CD4-positive, alpha-beta T cell treated with Interleukin-2 at 100 ng/mL for 4 hours (primary cell): ENCODE measurements around the gene GJD3.
"Not testable (repeated sequence)": the region's sequence is repeated elsewhere in the genome, so short reads cannot be mapped to it uniquely, and the experiment has no call there.

Experiments
- DNase-seq: peaks from one replicate; pipeline ENCODE4 v3.0.0-alpha.2; 2020; ENCODE audit warnings: low spot score

The GJD3 gene

DNA sequence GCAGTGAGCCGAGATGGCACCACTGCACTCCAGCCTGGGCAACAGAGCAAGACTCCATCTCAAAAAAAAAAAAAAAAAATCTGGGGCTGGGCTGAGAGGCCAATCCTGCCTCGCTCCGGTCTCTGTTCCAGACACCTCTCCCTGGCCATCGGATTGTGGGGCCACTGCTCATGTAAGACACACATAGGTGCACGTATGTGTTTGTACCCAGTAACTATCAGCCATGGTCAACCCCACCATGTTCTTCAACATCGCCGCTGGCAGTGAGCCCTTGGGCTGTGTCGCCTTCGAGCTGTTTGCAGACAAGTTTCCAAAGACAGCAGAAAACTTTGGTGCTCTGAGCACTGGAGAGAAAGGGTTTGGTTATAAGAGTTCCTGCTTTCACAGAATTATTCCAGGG, 3.2 kb upstream of the GJD3 start:
- DNase-seq, result not testable (repeated sequence)

DNA sequence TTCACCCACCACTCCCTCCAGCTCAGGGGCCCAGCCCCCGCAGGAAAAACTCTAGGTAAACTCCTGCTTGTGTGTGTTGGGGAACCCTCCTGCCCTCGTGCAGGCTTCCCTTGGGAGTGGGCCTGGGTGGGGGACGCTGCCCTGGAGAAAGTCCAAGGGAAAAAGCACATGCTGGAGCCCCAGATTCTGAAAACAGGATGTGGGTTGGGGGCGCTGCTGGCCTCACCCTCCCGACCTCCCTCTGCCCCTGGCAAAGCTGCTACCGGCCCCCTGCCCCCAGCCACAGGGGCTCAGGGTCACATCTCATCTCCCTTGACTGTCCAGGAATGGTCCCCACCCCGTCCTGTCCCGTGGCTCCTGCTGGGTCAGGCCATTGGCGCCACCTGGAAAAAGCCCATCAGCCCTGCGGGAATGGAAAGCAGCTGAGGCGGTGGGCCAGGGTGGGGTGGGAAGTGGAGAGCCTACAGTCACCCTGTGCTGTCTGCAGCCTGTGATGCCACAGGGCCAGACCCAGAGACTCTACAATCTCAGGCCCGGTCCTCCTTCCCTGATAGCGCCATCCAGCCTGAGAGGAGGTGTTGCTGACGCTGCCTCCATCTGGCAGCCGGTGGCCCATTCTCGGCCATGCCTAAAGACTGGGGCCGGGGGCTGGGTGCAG, 2.5 kb upstream of the GJD3 start:
- no peak for DNase-seq

DNA sequence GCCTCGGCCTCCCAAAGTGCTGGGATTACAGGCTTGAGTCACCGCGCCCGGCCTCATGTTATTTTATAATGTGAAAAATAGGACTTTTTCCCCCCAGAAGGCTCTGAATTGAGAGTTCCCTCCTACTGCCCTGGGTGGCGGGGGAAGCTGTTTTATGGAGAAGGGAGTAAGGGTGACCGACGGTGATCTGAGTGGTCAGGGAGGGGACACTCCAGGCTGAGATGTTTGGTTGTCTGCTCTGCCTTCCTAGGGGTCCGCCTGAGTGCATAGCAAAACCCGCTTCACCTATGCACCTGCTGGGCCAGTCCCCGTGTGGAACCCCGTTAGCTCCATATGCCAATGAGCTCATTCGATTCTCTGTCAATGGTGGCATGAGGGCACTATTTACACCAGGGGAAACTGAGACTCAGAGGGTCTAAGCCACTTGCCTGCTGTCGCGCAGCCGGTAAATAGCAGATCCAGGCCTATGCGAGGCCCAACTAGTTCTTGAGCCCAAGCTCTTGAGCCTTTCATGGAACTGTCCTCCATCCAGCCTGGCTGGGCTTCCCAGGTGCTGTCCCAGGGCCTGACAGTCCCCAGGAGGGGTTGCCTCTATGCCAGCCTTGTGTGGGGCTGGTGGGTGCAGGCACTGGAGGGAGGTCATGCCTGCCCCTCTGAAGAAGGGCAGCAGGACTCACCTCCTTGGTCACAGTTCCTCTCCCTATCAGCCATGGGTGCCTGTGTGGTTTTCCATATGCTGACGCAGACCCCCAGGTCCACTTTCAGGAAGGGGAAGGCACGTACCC, 1.7 kb upstream of the GJD3 start:
- DNase-seq, result no peak

DNA sequence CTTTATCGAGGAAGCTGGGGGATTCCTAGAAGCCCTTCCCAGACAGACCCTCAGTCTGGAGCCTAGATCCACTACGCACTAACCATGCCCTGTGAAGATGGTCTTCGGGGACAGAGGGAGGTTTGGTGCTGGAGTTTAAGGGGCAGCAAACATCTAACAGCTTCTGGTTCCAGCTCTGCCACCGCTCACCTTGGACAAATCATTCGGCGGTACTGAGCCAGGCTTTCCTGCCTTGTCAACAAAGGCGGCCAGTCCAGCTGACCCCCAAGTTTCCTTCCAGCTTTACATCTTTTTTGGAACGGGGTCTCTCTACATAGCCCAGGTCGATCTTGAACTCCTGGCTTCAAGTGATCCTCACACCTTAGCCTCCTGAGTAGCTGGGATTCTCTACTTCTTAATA, 369 bp upstream of the GJD3 start:
- DNase-seq, result no peak

DNA sequence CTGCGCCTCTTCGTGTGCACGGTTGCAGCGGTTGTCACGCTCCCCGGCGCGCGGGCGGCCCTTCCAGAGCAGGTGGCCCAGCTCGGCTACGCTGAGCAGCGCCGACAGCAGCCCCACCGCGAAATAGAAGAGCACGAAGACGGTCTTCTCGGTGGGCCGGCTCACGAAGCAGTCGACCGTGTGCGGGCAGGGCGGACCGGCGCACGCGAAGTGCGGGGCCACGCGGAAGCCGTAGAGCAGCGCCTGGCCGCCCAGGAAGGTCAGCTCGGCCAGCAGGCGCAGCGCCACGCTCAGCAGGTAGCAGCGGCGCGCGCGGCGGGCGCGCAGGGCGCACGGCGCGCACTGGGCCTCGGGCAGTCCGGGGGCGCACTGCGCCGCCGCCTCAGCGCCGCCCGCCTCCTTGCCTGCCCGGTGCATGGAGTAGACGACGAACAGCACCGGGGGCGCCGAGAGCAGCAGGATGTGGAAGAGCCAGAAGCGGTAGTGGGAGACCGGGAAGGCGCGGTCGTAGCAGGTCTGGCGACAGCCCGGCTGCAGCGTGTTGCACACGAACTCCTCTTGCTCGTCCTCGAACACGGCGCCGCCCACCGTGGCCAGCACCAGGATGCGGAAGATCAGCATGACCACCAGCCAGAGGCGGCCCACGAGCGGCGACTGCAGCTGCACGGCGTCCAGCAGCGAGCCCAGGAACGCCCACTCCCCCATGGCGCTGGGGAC, 1.3 kb downstream of the GJD3 start:
- DNase-seq, result no peak

DNA sequence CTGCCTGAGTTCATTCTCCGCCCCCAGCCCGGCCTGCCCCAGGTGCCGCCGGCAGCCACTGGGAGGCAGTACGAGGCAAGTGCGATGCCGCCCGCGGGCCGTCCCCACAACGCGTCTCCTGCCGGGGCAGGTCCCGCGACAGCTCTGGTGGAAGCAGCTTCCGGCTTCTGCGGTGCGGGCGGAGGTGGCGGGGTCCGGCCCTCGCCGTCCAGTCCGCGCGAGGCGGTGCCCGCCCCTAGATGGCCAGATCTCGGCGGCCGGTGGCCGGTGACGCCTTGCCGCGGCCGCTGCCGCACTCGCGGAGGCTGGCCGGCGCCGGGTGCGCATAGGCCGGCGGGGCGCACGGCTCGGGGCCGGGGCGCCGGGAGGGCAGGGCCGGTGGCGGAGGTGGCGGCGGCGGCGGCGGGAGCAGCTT, 1.8 kb downstream of the GJD3 start:
- DNase-seq, result peak; percentile 74

DNA sequence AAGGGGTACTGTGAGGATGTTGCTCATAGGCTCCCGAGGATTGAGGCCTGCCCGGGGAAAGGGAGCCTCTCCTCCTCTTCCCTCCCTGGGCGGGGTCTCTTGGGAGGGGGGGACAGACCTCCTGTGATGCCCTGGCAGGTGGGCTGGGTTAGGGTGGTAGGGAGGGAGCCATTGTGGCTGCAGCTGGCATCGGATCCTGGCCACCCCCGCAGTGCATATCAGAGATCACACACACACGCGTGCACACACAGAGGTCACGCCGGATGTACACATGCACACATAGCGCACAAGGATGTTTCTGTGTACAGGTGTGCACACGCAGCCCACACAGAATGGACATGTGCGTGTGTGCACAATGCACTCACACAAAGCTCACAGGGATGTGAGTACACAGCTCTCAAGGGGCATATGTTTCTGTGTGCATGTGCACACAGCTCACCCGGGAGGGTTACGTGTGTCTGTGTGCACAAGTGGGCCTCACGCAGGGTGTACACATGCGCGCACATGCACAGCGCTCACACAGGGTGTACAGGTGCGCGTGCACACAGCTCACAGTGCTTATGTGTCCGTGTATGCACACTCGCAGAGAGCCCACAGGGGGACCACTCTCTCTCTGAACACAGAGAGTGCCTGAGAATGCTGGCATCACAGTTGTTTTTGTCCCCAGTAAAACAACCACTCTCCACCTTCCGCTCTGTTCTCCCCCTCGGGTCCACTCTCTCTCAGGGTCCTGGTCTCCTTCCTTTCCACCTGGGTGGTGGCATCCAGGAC, 2.4 kb downstream of the GJD3 start:
- no peak for DNase-seq

DNA sequence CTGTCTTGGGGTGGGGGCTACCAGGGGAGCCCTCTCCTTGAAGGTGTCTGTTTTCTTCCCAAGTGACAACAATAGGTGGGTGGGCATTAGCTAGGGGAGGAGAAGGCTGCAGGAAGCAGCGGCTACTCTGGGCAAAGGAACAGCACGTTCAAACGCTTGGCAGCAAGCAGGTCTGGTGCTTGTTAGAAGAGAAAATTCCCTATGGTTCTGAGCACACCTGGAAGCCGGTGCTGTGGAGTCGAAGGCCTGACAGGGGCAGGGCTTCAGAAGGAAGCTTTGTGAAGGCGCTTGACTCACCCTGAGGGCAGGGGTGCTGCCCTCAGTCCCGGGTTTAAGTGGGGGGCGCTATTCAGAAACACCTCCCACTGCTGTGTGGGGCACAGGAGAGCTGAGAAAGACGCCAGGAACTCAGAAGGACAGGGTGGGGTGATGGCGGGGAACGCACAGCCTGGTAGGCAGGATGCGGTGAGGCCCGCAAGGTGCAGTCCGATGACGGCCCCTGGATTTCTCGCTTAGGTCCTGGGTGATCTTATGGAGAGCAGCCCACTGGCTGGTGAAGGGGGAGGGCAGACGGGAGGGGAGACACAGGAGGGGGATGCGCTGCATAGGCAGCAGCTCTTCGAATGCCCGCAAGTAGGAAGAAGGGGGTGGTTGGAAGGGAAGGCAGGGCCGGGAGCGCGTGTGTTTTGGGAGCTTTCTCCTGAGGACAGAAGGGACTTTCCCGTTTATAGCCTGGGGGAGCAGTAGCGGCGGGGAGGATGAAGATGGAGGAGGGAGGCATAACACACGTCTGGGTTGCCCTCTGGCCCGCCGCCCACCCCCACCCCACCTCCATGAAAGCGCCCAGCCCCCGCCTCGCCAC, 3.2 kb downstream of the GJD3 start:
- no peak for DNase-seq

DNA sequence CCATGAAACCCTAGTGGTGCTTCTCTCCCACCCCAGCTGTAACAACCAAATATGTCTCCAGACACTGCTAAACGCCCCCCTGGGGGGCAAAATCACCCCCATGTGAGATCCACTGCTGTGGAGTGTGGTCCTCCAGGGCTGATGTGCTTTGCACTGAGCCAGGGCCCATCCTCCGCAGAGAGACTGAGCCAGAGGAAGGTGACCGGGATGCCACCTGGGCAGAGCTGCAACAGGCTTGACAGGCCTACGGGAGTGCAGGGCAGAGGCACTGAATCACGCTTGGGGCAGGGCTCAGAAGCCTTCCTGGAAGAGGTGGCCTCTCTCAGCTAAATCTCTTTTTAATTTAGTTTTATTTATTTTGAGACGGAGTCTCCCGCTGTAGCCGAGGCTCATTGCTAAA, 4.4 kb downstream of the GJD3 start:
- DNase-seq, result no peak

DNA sequence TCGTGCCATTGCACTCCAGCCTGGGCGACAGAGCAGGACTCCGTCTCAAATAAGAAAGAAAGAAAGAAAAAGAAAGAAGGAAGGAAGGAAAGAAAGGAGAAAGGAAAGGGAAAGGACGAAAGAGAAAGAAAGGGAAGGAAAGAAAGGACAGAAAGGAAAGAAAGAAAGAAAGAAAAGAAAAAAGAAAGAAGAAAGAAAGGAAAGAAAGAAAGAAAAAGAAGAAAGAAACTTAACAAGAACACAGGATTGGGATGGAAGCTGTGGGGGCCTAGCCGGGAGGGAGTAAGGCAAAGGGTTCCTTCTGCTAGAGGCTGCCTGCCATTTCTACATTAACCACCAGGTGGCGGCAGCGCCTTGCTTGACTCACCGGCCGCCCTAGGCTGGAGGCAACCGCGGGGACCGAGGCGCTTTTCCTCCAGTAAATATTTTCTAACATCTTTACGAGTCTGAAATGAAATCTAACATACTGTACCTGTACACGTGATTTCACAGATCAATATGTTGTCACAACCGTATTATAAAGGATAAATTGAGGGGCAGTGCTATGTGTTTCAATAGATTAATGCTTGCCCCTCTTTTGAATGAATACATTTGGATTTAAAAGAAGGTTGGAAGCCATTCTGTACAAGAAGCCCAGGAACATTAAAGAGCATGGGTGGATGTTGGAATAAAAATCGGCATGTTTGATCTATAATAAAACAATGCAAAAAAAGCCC, 6.1 kb downstream of the GJD3 start:
- peak; percentile 91 for DNase-seq

DNA sequence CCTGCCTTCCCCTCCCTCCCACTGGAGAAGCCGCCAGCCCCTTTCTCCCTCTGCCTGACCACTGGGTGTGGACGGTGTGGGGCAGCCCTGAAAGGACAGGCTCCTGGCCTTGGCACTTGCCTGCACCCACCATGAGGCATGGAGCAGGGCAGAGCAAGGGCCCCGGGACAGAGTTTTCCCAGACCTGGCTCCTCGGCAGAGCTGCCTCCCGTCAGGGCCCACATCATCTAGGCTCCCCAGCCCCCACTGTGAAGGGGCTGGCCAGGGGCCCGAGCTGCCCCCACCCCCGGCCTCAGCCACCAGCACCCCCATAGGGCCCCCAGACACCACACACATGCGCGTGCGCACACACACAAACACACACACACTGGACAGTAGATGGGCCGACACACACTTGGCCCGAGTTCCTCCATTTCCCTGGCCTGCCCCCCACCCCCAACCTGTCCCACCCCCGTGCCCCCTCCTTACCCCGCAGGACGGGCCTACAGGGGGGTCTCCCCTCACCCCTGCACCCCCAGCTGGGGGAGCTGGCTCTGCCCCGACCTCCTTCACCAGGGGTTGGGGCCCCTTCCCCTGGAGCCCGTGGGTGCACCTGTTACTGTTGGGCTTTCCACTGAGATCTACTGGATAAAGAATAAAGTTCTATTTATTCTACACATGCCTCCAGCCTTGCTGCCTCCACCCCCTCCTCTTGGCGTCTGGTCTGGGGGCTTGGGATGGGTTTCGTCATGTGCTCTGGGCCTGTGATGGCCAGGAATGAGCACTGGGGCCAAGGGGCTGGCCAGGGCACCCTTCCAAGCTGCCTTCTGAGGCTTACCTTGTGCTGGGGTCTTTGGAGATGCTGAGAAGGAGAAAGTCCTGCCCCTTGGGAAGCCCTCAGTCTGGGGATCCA, 7.3 kb downstream of the GJD3 start:
- no peak for DNase-seq

DNA sequence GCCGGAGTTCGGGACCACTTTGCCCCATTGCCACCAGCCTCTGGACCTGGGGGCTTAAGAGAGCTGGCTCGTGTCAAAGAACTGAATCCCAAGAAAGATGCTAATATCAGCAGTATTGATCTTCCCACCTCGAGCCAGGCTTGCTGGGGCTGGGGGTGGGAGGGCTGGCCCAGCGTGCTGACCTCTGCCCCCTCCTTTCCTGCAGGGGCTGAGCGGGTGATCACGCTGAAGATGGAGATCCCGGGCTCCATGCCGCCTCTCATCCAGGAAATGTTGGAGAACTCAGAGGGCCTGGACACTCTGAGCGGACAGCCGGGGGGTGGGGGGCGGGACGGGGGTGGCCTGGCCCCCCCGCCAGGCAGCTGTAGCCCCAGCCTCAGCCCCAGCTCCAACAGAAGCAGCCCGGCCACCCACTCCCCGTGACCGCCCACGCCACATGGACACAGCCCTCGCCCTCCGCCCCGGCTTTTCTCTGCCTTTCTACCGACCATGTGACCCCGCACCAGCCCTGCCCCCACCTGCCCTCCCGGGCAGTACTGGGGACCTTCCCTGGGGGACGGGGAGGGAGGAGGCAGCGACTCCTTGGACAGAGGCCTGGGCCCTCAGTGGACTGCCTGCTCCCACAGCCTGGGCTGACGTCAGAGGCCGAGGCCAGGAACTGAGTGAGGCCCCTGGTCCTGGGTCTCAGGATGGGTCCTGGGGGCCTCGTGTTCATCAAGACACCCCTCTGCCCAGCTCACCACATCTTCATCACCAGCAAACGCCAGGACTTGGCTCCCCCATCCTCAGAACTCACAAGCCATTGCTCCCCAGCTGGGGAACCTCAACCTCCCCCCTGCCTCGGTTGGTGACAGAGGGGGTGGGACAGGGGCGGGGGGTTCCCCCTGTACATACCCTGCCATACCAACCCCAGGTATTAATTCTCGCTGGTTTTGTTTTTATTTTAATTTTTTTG, 8.5 kb downstream of the GJD3 start:
- no peak for DNase-seq

DNA sequence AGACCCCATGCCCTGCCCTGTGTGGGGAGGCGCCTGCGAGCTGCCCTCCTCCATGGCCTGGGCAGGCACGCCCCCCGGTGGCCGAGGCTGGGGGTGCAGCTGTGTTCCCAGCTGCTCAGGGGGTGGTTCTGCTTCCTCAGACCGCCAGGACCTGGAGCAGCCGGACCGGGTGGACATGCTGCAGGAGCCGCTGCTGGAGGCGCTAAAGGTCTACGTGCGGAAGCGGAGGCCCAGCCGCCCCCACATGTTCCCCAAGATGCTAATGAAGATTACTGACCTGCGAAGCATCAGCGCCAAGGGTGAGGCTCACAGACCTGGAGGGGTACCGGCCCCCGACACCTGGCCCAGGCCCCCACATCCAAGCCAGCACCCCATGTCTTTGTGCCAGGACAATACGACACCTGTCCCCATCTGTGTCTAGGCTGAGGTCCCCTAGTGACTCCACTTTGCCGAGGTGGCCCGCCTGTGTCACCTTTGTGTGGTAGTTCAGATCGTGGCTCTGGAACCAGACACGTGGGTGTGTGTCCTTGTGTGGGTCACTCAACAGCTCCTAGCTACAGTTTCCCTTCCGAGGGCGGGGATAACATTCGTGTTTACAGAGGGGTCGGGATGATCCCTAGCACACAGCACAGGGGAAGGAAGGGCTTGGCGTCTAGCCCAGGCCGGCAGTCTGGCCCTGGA, 9.3 kb downstream of the GJD3 start:
- peak; percentile 75 for DNase-seq

DNA sequence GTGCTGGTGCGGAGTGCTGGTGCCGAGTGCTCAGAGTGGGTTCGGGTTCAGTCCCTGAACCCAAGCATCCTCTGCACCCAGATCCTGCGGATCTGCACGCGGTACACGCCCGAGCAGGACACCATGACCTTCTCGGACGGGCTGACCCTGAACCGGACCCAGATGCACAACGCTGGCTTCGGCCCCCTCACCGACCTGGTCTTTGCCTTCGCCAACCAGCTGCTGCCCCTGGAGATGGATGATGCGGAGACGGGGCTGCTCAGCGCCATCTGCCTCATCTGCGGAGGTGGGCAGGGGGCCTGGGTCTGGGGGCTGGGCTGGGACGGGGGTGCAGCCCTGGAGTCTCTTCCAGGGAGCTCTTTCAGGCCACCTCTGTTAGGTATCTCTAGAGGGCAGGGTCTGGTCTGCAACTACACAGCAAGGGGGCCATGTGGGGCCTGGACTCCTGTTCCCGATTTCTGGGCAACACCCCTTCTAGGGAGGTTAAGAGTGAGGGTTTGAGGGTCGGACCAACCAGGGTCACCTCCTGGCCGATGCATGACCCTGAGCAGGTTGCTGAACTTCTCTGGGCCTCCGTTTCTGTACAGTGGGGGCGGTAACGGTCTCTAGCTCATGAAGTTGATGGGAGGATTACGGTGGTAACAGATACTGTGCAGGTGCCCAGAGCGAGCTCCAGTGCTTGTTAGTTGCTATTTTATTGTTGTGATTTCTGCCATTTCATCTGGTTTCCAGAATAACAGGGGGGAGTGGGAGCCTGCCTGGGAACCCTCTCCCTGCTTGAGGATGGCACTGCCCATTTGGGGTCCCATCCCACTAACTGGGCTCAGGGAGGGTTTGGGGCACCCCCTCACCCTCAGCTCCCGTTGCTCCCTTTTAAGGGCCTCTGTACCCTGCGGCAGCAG, 10.1 kb downstream of the GJD3 start:
- no peak for DNase-seq

DNA sequence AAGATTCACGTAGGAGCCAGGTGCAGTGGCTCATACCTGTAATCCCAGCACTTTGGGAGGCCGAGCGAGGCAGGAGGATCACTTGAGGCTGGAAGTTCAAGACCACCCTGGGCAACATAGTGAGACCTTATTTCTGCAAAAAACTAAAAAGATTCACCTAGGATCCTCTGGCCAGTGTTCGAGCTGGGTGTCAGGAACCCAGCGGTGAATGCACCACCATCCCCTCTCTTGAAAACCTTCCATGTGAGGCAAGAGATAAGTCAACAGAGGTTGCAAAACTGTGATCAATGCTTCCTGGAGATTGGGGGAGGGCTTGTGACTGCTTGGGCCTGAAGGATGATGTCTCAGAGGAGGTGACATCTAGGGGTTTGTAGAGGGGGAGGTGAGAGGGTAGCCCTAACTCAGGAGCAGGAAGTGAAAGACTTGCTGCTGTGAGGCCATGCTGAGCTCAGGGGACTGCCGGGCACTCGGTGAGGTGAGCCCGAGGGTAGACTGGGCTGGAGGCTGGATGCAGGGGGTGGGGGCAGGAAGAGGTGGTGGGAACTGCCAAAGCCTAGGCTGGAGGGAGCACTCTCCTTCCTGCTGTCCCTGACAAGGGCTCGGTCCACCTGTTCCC, 11.7 kb downstream of the GJD3 start:
- DNase-seq, result no peak

DNA sequence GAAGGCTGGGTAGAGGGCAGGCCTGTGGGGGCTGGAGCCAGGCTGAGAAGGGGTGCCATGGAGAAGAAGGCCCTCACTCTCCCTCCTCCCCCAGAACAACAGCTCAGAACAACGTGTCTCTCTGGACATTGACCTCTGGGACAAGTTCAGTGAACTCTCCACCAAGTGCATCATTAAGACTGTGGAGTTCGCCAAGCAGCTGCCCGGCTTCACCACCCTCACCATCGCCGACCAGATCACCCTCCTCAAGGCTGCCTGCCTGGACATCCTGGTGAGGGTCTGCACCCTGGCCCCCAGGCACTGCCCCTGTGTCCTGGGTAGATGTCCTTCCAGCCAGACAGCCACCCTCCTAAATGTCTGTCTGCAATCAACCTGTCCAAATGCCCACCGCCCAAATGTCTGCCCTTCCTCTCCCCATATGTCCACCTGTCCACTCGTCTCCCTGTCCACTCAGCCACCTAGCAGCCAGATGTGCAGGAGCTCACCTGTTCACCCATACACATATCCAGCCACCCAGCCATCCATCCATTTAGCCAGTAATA, 12.2 kb downstream of the GJD3 start:
- no peak for DNase-seq
